Right ventricle myocardium superior (tissue), 1 donor: Measurements from ENCODE around the gene AXL. TPM values are rescaled to one million over a fixed set of nuclear protein-coding genes. Genes with fewer than 3 reads are reported as not detected.

Experiments used
- ATAC-seq: fragments of 200-7000 bp; cut with Tn5 transposase; one replicate; pipeline ENCODE4 v1.9.1; 2020; ENCODE audit warnings: mild to moderate bottlenecking; ENCODE audit not compliant: poor library complexity
- DNase-seq: peaks from one replicate; pipeline ENCODE4 v3.0.0-alpha.2; 2020
- intact Hi-C: fragments of 100-400 bp; cut with DNase I; formaldehyde crosslinking; loops from one replicate; pipeline ENCODE4 v1.11.2; 2022
- total RNA-seq: library from RNA; stranded (reverse); fragmentation: NEBNext Ultra II Directional; extraction: Animal tissue kit (Norgen Biotek cat#: 25700); gene quantifications from one replicate; pipeline ENCODE4 v1.2.1, GENCODE V29; 2021
- donor health status: DM: no; HTN: yes; CAD: no; lungs with severe emphysema.

AXL gene
- total RNA-seq, 1 donor from 2014 or later = 18.0 TPM

DNA sequence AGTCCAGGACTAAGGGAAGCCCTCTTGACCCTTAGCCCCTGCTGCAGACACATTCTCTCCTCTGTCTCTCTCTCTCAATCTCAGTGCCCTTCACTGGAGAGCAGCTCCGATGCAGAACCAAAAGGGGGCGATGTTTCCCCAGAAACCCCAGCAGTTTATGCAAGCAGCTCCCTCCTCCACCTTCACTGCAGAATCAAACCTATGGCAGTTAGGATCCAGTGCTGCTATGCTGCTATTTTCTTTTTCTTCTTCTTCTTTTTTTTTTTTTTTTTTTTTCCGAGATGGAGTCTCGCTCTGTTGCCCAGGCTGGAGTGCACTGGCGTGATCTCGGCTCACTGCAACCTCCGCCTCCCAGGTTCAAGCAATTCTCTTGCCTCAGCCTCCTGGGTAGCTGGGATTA lies 14.7 kb upstream of the AXL start:
- DNase-seq (peak; percentile 80), ATAC-seq (peak; percentile 92)
- intact Hi-C loops = loop anchor here (1.0 to 5.0 kb wide), 2 partner anchors 58 to 103 kb away; no protein-coding TSS in a partner anchor

DNA sequence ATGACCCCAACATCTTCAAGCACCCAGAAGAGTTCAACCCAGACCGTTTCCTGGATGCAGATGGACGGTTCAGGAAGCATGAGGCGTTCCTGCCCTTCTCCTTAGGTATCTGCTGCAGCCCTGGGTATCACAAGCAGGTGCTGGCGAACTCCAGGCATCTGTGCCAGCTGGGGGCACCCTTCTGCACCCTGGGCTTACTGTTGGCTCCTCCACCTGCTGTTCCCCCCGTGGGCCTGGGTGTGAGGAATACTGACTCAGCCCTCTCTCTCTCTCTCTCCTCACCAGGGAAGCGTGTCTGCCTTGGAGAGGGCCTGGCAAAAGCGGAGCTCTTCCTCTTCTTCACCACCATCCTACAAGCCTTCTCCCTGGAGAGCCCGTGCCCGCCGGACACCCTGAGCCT lies 13.0 kb upstream of the AXL start:
- ATAC-seq = no peak
- DNase-seq = no peak
- intact Hi-C loops = no loop called here

DNA sequence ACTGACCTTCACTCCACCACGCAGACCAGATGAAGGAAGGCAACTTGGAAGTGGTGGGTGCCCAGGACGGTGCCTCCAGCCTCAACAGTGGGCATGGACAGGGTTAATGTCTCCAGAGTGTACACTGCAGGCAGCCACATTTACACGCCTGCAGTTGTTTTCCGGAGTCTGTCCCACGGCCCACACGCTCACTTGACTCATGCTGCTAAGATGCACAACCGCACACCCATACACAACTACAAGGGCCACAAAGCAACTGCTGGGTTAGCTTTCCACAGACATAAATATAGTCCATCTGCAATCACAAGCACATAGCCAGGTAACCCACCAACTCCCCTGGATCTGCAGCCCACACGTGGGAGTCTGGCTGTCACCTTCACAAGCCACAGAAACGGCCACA lies 12.6 kb upstream of the AXL start:
- ATAC-seq = no peak
- DNase-seq = no peak
- intact Hi-C loops = no loop called here

DNA sequence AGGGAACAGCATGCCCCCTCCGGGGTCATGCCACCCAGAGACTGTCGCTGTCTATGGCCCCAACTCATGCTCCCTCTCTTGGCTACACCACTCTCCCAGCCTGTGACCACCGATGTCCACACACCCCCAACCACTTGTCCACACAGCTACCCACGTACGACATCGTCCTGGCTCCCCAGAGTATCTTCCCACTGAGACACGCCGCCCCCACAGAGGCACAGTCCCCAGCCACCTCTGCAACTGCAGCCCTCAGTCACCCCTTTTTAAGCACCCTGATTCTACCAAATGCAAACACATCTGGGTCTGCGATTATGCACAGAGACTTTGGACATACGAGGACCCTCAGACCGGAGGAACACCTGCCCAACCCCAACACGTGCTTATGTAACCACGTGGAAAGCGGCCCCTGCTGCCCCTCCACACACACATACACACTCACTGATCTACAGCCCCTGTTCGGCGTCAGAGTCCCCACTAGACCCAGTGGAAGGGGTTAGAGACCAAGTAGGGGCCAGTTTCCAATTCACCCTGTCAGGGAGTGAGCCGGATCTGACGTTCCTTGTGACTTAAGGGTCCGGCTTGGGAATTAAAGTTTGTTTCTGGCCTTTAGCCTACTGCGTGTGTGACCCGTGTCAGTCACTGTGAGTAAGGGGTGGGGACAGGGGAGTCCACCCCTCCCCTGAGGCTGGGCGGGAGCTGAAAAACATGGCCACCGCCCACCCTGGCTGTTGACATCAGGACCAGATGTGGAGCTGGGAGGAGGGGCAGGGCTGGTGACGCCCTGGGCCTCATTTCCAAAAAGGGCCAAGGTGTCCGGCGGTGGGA lies 11.9 kb upstream of the AXL start:
- peak; percentile 93 for DNase-seq
- ATAC-seq = peak; percentile 91
- intact Hi-C loops = no loop called here

DNA sequence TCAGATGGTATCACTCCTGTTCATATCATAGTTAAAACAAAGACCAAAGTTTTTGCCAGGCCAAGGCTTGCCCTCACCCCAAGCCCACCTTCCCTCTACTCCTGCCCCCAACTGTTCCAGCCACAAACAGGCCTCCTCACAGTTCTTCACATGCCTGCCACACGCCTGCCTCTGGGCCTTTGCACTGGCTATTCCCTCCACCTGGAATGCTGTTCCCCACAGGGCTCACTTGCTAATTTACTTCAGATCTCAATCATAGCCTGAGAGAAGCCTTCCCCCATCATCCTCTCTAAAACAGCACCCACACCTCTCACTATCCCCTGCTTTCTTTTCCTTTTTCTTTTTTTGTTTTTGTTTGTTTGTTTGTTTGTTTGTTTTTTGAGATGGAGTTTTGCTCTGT lies 4.9 kb upstream of the AXL start:
- no peak for DNase-seq
- no peak for ATAC-seq
- intact Hi-C loops = no loop called here

DNA sequence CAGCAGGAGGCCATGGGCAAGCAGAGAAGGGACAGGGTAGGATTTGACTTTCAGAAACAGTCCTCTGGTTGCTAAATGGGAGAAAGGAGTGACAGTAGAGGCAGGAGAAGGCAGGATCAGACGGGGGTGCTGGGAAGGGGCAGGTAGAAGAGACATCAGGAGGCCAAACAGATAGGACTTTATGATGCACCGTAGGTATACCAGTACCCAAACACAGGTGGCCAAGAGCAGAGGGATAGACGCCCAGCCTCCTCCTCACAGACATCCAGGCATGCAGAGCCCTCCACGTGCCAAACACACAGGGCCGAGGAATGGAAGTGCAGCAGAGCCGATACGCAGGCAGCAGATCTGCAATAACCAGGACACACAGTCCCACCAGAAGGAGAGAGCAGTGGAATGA lies 1.3 kb upstream of the AXL start:
- intact Hi-C loops = no loop called here
- no peak for DNase-seq
- ATAC-seq = no peak

DNA sequence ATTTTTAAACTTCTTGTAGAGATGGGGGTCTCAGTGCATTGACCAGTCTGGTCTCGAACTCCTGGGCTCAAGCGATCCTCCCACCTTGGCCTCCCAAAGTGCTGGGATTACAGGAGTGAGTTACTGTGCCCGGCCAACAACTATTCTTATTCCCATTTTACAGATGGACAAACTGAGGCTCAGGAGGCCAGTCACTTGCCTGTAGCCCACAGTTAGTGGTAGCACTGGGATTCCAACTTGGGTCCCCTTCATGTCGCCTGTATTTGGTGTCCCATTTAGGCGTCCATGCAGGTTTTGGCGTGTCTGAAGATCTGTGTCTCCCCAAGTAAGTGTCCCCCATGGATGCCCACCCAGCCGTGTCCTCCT lies 791 bp upstream of the AXL start:
- DNase-seq (no peak), ATAC-seq (no peak)
- intact Hi-C loops = no loop called here

DNA sequence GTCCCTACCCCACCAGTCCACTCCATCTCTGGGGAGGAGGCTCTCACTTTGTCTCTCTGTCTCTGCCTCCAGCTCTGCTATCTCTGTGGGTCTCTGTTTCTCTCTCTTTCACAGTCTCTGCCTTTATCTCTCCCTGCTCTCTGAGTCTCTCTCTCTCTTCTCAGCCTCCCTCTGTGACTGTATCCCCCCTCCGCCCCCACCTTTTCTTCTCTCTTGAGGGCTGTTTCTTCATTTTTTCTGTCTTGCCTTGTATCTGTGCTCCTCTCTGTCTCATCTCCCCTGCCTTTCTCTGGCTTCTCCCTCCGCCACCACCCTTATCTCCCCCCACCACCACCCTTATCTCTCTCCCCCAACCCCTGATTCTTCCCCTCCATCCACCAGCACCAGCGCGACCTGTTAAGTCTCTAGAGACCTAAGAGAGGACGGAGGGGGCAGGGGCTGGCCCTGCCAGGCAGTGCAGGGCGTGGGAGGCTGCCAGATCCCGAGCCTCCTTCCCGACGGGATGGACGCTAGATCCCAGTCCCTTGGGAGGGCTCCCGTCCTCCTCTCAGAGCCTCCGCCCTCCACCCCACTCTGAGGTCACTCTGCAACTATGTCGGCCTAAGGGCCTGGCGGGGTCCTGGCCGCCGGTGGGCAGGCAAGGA lies 1.0 kb downstream of the AXL start:
- intact Hi-C loops = no loop called here
- DNase-seq (peak; percentile 72), ATAC-seq (peak; percentile 19)

DNA sequence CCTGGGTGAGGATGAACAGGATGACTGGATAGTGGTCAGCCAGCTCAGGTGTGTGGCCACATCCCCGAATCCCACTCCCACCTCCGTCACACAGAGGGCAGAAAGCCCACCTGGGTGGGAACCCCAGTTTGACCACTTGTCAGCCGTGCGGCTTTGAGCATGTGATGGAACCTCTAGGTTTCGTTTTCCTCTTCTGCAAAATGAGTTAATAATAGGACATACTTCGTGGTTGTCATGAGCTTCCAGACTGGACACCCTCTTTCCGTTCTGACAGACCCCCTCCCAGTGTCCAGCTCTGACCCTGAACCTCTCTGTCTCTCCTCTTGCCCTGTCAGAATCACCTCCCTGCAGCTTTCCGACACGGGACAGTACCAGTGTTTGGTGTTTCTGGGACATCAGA lies 1.8 kb downstream of the AXL start:
- ATAC-seq (no peak), DNase-seq (no peak)
- intact Hi-C loops = no loop called here

DNA sequence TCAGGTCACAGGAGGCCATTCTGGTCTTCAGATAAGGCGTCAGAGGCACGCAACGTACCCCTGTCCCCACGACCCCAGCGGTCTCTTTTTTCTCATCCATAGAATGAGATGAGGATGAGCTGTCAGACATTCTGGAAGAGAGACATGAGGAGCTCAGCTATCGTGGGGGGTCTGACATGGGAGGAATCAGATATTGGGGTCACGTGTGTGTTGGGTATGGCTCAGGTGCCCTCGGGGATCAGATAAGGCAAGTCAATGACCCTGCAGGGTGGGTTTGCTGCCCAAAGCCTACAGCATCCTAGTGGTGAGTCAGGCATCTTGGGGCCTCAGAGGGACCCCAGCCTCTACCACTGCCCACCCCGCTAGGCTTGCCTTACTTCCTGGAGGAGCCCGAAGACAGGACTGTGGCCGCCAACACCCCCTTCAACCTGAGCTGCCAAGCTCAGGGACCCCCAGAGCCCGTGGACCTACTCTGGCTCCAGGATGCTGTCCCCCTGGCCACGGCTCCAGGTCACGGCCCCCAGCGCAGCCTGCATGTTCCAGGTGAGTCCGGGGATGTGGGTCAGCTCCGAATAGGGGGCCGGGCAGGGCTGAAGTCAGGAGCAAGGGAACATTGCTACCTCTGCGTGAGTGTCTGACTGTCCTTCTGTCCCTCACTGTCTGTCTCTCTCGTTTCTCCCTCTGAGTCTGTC lies 2.6 kb downstream of the AXL start:
- no peak for DNase-seq
- no peak for ATAC-seq
- intact Hi-C loops = no loop called here

DNA sequence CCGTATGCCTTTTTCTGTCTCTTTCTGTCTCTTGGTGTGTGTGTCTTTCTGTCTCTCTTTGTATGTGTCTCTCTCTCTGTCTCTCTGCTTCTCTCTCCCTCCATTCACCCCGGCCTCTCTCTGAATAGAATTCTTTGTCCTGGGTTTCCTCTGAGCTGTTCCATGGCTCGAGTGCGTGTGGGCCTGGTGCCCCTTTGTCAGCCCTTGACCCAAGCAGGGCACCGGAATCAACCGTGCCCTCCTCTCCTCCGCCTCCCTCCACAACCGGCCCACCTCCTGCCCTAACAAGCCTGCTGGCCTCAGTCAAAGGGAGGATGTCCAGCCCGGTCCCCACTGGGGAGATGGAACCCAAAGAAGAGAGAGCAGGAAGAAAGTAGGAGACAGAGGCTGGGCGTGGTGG lies 3.2 kb downstream of the AXL start:
- intact Hi-C loops = no loop called here
- no peak for DNase-seq
- ATAC-seq = no peak

DNA sequence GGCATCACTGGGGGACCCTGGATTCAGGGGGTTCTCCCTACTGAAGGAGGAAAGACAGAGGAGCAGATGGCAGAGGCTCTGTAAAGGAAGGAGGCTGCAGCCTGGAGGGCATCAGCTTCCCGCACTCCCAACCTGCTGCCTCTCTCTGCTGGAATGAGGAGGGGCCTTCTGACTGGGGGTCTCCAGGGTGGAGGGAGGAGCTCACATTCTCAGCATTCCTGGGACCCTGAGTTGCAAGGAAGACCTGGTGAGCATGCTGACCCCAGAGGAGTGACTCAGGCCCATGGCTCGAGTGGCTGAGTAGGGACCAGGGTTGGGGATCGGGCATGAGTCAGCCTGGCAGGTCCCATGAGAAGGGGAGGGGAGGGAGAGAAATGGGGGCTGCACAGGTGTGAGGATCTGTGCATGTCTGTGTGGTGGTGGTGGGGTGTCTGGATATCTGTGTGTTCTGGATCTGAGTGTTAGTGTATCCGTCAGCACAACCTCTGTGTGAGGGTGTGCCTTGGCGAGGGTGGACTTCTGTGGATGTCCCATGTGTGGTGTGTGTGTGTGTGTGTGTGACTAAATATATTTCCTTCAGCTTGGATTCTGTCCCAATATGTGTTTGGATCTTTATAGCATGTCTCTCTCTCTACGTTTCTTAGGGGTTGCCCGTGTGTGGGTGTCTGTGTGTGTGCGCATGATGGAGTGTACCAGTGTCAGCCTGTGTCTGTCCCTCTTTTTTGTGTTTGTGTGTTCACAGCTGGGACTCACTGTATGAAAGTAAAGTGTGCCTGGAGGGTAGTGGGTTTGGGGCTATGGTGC lies 4.6 kb downstream of the AXL start:
- intact Hi-C loops = no loop called here
- ATAC-seq (no peak), DNase-seq (no peak)

DNA sequence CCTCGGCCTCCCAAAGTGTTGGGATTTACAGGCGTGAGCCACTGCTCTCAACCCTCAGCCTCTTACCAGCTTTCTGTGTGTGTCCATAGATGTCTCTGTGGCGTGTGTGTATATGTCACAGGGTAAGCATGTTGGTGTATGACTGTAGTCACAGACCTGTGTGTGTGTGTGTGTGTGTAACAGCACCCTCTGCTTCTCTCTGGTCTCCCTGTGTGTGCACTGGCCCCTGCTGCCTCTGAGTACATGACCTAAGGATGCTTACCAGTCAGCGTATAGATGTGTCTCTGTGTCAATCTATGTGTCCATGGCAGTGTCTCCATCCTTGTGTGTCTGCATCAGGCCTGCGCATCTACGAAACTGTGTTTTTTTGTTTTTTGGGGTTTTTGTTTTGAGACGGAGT lies 5.6 kb downstream of the AXL start:
- intact Hi-C loops = no loop called here
- ATAC-seq (no peak), DNase-seq (no peak)

DNA sequence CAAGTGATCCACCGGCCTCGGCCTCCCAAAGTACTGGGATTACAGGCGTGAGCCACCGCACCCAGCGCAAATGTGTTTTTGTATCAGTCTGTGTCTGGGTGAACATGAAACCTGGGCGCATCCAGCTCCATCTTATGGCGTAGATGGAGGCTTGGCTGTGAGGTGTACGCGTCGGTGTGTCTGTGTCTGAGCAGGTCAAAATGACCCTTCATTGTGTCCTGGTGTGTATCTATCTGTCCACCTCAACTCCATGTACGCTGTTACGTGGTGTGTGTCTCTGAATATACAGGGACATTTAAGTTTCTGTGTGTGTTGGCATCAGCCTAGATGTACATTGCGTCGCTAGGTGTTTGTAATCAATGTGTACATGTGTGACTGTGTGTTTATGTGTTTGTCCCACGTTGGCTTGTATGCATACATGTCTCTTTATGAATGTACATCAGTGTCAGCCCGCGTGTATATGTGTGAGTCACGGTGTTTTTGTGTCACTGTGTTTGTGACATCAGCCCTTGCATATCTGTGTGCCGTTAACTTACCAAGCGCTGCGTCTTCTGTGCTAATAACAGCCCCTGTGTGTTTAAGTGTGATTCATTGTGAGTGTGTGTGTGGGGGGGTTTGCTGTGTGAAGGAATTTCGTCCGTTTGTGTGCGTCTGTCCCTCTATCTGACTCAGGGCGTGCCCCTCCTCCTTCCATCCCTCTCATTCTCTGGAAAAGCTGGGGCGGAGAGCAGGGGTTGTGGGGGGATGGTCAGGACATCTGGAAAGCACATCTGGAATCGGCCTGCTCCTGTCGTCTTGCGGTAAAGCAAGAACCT lies 6.4 kb downstream of the AXL start:
- DNase-seq (no peak), ATAC-seq (peak; percentile 57)
- intact Hi-C loops = no loop called here

DNA sequence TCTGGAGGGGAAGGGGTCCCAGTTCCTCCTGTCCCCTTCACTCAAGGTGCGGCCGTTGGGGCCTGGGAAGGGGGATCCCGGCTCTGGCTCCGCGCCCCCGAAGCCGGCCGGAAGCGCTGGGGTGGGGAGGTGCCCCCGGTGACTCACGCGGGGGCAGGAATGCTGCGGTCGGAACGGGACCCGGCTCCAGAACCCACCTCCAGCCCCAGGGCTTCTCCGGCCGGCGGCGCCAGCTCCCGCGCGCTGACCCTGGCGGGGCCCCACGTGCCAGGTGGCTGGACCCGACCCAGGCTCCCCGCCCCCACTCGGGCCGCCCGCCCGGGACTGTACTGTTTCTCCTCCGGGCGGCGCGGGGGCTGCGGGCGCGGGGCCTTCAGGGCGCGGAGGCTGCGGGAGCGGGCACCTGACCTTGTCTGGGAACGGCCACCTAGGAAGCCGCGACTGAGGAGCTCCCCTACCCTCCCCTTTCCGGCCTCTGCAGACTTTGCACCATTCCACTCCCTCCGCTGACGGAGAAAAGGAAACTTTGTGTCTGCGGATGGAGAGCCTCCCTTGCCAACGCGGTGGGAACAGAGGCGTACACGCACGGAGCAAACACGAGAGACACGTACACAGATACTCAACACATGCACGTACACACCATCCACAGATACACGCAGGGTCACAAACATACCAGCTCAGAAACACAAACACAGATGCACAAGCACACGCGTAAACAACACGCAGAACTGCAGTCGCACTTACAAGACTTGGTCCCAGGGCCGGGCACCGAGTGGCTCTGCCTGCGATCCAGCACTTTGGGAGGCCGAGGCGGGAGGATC lies 7.2 kb downstream of the AXL start:
- peak; percentile 74 for DNase-seq
- intact Hi-C loops = no loop called here
- ATAC-seq = peak; percentile 83

DNA sequence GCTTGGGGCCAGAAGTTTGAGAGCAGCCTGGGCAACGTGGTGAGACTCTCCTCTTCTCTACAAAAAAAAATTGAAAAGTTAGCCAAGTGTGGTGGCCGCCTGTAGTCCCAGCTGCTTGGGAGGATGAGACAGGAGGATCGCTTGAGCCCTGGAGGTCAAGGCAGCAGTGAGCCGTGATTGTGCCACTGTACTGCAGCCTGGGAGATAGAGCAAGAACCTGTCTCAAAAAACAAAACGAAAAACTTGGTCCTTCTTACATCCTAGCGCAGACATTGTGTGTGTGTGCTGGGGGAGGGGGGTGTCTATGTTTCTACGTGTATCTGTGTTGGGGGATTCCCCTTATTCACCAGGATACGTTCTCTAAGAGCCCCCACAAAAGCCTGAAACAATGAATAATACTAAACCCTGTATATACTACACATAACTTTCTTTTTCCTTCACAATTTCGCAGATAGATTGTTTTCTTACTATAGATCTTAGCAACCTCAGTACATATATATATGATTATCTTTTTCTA lies 7.9 kb downstream of the AXL start:
- DNase-seq (no peak), ATAC-seq (no peak)
- intact Hi-C loops = no loop called here

DNA sequence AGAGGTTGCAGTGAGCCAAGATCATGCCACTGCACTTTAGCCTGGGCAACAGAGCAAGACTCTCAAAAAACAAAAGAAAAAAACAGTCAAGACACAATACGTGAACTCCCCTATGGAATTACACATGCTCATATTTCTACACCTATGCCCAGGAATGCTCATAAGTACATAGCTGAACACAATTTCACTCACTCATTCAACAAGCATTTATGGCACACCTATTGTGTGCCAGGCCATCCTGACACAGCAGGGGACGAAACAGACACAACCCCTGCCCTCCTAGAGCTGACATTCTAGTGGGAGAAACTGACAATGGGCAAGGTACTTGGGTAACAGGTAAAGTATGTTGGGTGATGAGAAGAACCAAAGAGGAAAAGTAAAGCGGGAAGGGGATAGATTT lies 9.5 kb downstream of the AXL start:
- no peak for DNase-seq
- no peak for ATAC-seq
- intact Hi-C loops = no loop called here
